K562 (cell line): Measurements from ENCODE around the gene CLCN6. TPM values are rescaled to one million over a fixed set of nuclear protein-coding genes. Genes with fewer than 3 reads are reported as not detected.

Experiments used
- ATAC-seq: fragments of 200-7000 bp; cut with Tn5 transposase; 3 replicates; pipeline ENCODE4 v1.9.1; 2020; ENCODE audit warnings: moderate library complexity
- BruUV-seq: library from RNA; stranded (reverse); fragments of 400-500 nt; replicated peaks from 2 replicates; lab custom pipeline; 2021; lab: Mats Ljungman, UMichigan
- CTCF ChIA-PET: fragments of 300-600 bp; formaldehyde crosslinking; extraction: SDS; loops from one replicate; lab custom pipeline; 2021; ENCODE audit warnings: low intra/inter-chr PET ratio; lab: Yijun Ruan, JAX
- POLR2A ChIA-PET: fragments of 300-600, 350-650 bp; sonication (Branson Sonifier 250); formaldehyde crosslinking; extraction: SDS; loops from one replicate; lab custom pipeline; 2021; ENCODE audit warnings: antibody characterized with exemption, inconsistent platforms; lab: Yijun Ruan, JAX
- DNase-seq, 4 experiments: peaks; one replicate each; pipeline versions ENCODE4 v3.0.0 to v3.0.0-alpha.2; 2011 to 2018; ENCODE audit warnings: low spot score in 3 of 4, mixed read lengths in 3 of 4; ENCODE audit errors: extremely low read depth in 1 of 4
- FAIRE-seq: peaks from 2 replicates; lab custom pipeline; 2011; peaks lifted over from hg19 to GRCh38; lab: Jason Lieb, UNC
- H2AFZ ChIP-seq: 2 replicates; pipeline ENCODE4 v1.6.0; 2011; ENCODE audit warnings: low read depth, low read length, control low read depth, inconsistent platforms
- H3K27ac ChIP-seq: fragments of 200-600 bp; 3 replicates; pipeline ENCODE4 v1.8.0; 2011; ENCODE audit warnings: low read depth, mild to moderate bottlenecking, control low read depth, inconsistent platforms, low read length, moderate library complexity, mixed read lengths; ENCODE audit errors: extremely low read depth
- H3K27me3 ChIP-seq, 2 experiments: fragments of 300-600 bp in 1 of 2; 2 replicates in 1 of 2; 3 replicates in 1 of 2; pipeline versions ENCODE4 v1.6.0 to v1.8.0; 2011; ENCODE audit warnings: inconsistent platforms in 2 of 2, low read length in 2 of 2, mild to moderate bottlenecking in 1 of 2, mixed read lengths in 1 of 2, moderate library complexity in 1 of 2; ENCODE audit not compliant: control insufficient read depth in 2 of 2, insufficient read depth in 2 of 2
- H3K36me3 ChIP-seq: fragments of 300-600 bp; 3 replicates; pipeline ENCODE4 v1.8.0; 2011; ENCODE audit warnings: mild to moderate bottlenecking, low read length, inconsistent platforms; ENCODE audit not compliant: control insufficient read depth, insufficient read depth
- H3K4me1 ChIP-seq, 2 experiments: fragments of 200-600 bp in 1 of 2; replicated peaks in 1 of 2; 2 replicates in 1 of 2; 3 replicates in 1 of 2; pipeline versions ENCODE4 v1.5.1 to v1.8.0; 2011; ENCODE audit warnings: inconsistent platforms in 2 of 2, low read length in 2 of 2, mild to moderate bottlenecking in 1 of 2, mixed read lengths in 1 of 2, moderate library complexity in 1 of 2; ENCODE audit not compliant: control insufficient read depth in 2 of 2, insufficient read depth in 2 of 2
- H3K4me2 ChIP-seq: 2 replicates; pipeline ENCODE4 v1.6.1; 2011; ENCODE audit warnings: low read length, control low read depth, inconsistent platforms, mixed read lengths; ENCODE audit not compliant: insufficient read depth
- H3K4me3 ChIP-seq: fragments of 200-600 bp; sonication (generic), shearing (Covaris generic); 2 replicates; pipeline ENCODE4 v1.5.1; 2016; ENCODE audit warnings: control low read depth, inconsistent platforms
- H3K79me2 ChIP-seq: fragments of 200-600 bp; 3 replicates; pipeline ENCODE4 v1.8.0; 2011; ENCODE audit warnings: low read length, inconsistent platforms; ENCODE audit not compliant: control insufficient read depth, insufficient read depth
- H3K9ac ChIP-seq, 2 experiments: 2 replicates each; pipeline versions ENCODE4 v1.6.0 to v1.6.1; 2011; ENCODE audit warnings: low read depth in 2 of 2, low read length in 2 of 2, control low read depth in 1 of 2, inconsistent platforms in 1 of 2, mild to moderate bottlenecking in 1 of 2, mixed read lengths in 1 of 2; ENCODE audit not compliant: insufficient read depth in 1 of 2
- H3K9me1 ChIP-seq: one replicate; pipeline ENCODE4 v1.6.0; 2011; ENCODE audit warnings: inconsistent platforms, mild to moderate bottlenecking, low read length, moderate library complexity; ENCODE audit not compliant: control insufficient read depth, insufficient read depth
- H3K9me3 ChIP-seq: replicated peaks from 2 replicates; pipeline ENCODE4 v1.5.1; 2011; ENCODE audit warnings: low read depth, low read length, inconsistent platforms; ENCODE audit not compliant: control insufficient read depth, insufficient read depth
- H4K20me1 ChIP-seq: replicated peaks from 2 replicates; pipeline ENCODE4 v1.6.1; 2011; ENCODE audit warnings: low read length, inconsistent platforms, mixed read lengths; ENCODE audit not compliant: control insufficient read depth, insufficient read depth
- BACH1 ChIP-seq: fragments of 200-800 bp; sonication (Bioruptor generic); IDR thresholded peaks from 2 replicates; pipeline ENCODE4 v1.6.1; 2016; ENCODE audit warnings: missing genetic modification characterization, missing compliant biosample characterization
- BCL6 ChIP-seq: fragments of 250-450 bp; sonication (Bioruptor Pico); IDR thresholded peaks from 2 replicates; pipeline ENCODE4 v1.4.0; 2020
- CBX2 ChIP-seq: fragments of 200-600 bp; sonication (generic); IDR thresholded peaks from one replicate; pipeline ENCODE4 v1.6.1; 2012; ENCODE audit warnings: mild to moderate bottlenecking, low read length, inconsistent platforms; ENCODE audit not compliant: insufficient read depth, poor library complexity, severe bottlenecking
- E4F1 ChIP-seq: fragments of 250-450 bp; sonication (Bioruptor Pico); IDR thresholded peaks from 2 replicates; pipeline ENCODE4 v1.5.0; 2021; ENCODE audit warnings: mild to moderate bottlenecking, borderline replicate concordance
- FOXJ3 ChIP-seq: sonication (generic); formaldehyde crosslinking; IDR thresholded peaks from 2 replicates; pipeline ENCODE4 v1.4.0; 2020; ENCODE audit warnings: mild to moderate bottlenecking, missing genetic modification reagents
- GMEB1 ChIP-seq: fragments of 250-450 bp; sonication (Bioruptor Pico); IDR thresholded peaks from 2 replicates; pipeline ENCODE4 v1.4.0; 2020; ENCODE audit warnings: mild to moderate bottlenecking
- GTF2F1 ChIP-seq: IDR thresholded peaks from 2 replicates; pipeline ENCODE4 v1.6.1; 2011; ENCODE audit warnings: low read depth, low read length, improper control_type of control experiment
- HDAC1 ChIP-seq, 2 experiments: fragments of 450-650 bp; IDR thresholded peaks; 2 replicates each; pipeline ENCODE4 v1.6.1; 2016 to 2017; ENCODE audit warnings: inconsistent platforms in 1 of 2, mild to moderate bottlenecking in 1 of 2, moderate library complexity in 1 of 2
- JUNB ChIP-seq: fragments of 450-650 bp; formaldehyde crosslinking; conservative IDR thresholded peaks from 2 replicates; pipeline ENCODE4 v1.4.0; 2020; ENCODE audit warnings: mild to moderate bottlenecking
- KHSRP ChIP-seq: fragments of 450-650 bp; IDR thresholded peaks from 2 replicates; pipeline ENCODE4 v1.6.1; 2017
- NFYB ChIP-seq: IDR thresholded peaks from 2 replicates; pipeline ENCODE4 v1.6.1; 2011; ENCODE audit warnings: mild to moderate bottlenecking, moderate library complexity; ENCODE audit not compliant: insufficient read length; ENCODE audit errors: extremely low read depth
- NR2C1 ChIP-seq, 2 experiments: fragments of 450-650 bp; IDR thresholded peaks; 2 replicates each; pipeline ENCODE4 v1.6.1; 2017; ENCODE audit warnings: mild to moderate bottlenecking in 2 of 2, antibody characterized with exemption in 1 of 2, inconsistent platforms in 1 of 2, missing compliant biosample characterization in 1 of 2, missing genetic modification characterization in 1 of 2
- RBFOX2 ChIP-seq: fragments of 200-400 bp; formaldehyde crosslinking; IDR thresholded peaks from 2 replicates; pipeline ENCODE4 v1.6.1; 2017; ENCODE audit warnings: low read depth, mild to moderate bottlenecking, low read length, moderate library complexity
- STAT5A ChIP-seq: IDR thresholded peaks from 2 replicates; pipeline ENCODE4 v1.6.1; 2012; ENCODE audit warnings: low read length, inconsistent platforms, borderline replicate concordance
- THAP7 ChIP-seq: fragments of 250-450 bp; sonication (Bioruptor Pico); IDR thresholded peaks from 2 replicates; pipeline ENCODE4 v1.5.0; 2021
- TSC22D4 ChIP-seq: fragments of 450-650 bp; IDR thresholded peaks from 2 replicates; pipeline ENCODE4 v1.6.1; 2016; ENCODE audit warnings: missing genetic modification characterization, missing biosample characterization, control low read depth
- WHSC1 ChIP-seq: IDR thresholded peaks from one replicate; pipeline ENCODE4 v1.6.1; 2012; ENCODE audit warnings: low read length, control low read depth, inconsistent platforms
- ZNF354B ChIP-seq: fragments of 250-450 bp; sonication (Bioruptor Pico); IDR thresholded peaks from 2 replicates; pipeline ENCODE4 v1.4.0; 2020
- ZNF79 ChIP-seq: fragments of 250-450 bp; sonication (Bioruptor Pico); IDR thresholded peaks from 2 replicates; pipeline ENCODE4 v1.4.0; 2020; ENCODE audit warnings: low read depth, mild to moderate bottlenecking, moderate library complexity
- WGBS: fragments of 100-300 bp; shearing (Covaris generic); methylation state at CpG from one replicate; pipeline ENCODE4 v1.1.6; 2016; ENCODE audit warnings: low coverage, mixed read lengths; ENCODE audit not compliant: insufficient coverage; ENCODE audit errors: missing lambda C conversion rate; 5-methylcytosine and 5-hydroxymethylcytosine counted together
- in situ Hi-C: fragments of 300-500 bp; cut with MboI; formaldehyde crosslinking; loops from 4 replicates; pipeline ENCODE4 v1.15.0; 2018; ENCODE audit warnings: inconsistent platforms, mixed read lengths
- intact Hi-C: fragments of 100-400 bp; cut with micrococcal nuclease; formaldehyde crosslinking; loops from 2 replicates; pipeline ENCODE4 v1.14.2; 2022
- polyA plus RNA-seq, 8 experiments: library from polyadenylated mRNA; depleted of rRNA in 4 of 8; stranded (reverse) in 5 of 8; unstranded in 3 of 8; fragments of >200 nt; fragmentation: Nextera tagmentation in 2 of 8; fragmentation: Illumina TruSeq in 1 of 8; extraction: Ambion mirVana in 2 of 8; extraction: Trizol in 1 of 8; gene quantifications; 2 replicates each; pipeline versions ENCODE4 v1.2.1 to v1.2.3, GENCODE V29; 2011 to 2014; ENCODE audit warnings: inconsistent platforms in 1 of 8, missing spikeins in 1 of 8
- total RNA-seq, 7 experiments: library from RNA; depleted of rRNA in 6 of 7; stranded (reverse); fragments of >200 nt in 6 of 7; fragmentation: Illumina TruSeq in 2 of 7; extraction: Trizol in 2 of 7; gene quantifications; 2 replicates each; pipeline versions ENCODE4 v1.2.1 to v1.2.3, GENCODE V29; 2011 to 2021; ENCODE audit warnings: low replicate concordance in 1 of 7

Gene CLCN6
- total and polyA plus RNA-seq, 9 of the 15 experiments (the other 6 are each of a cell fraction or from before 2014, with no cell fraction given), result 2.0 to 21.8 (median 13.6) TPM

GRCh38 chr1:11799099-11799498 lies 6.9 kb upstream of the CLCN6 start (continued):
- TF ChIP-seq BACH1 (tag) (peak; percentile 8; the same call in 1 of the 2 replicates), WHSC1 (peak; percentile 44), JUNB (CRISPR knock-in tag) (no peak), E4F1 (CRISPR knock-in tag) (no peak), ZNF354B (no peak), KHSRP (no peak), TSC22D4 (tag) (no peak), FOXJ3 (no peak)

- Histone ChIP-seq H3K27ac (peak overlapping the region; percentile 100), H3K9me3 (no peaks in the 10 kb centered on the region), H4K20me1 (0 out of 2 replicates have a peak, but pooled peaks cover 5% of the 10 kb centered on the region), H3K4me1 (peaks cover 73% of the 10 kb centered on the region in 2 experiments), H2AFZ (no peak overlapping the region), H3K79me2 (peaks cover 81% of the 10 kb centered on the region), H3K4me3 (no peak overlapping the region), H3K9me1 (no peaks in the 10 kb centered on the region), H3K36me3 (peaks cover 55% of the 10 kb centered on the region), H3K4me2 (peak overlapping the region; percentile 92), H3K9ac (peak overlapping the region; percentile 71 to 89; a peak in 3 of 4 replicates), H3K27me3 (no peaks in the 10 kb centered on the region)
- ChIA-PET CTCF (no interaction called here), POLR2A (interaction anchor here (10.5 kb wide), 1 partner anchor 110 kb away, joined by 107 read pairs; no protein-coding TSS in a partner anchor)
- WGBS, result 87% methylated on average over 9 of the region's 9 CpGs
- no peak for FAIRE-seq
- intact Hi-C loops, result loop anchor here (5.0 kb wide), 2 partner anchors 63 to 182 kb away; partner anchors contain the start of genes AGTRAP and MFN2
- no peak for DNase-seq
- no TSS peak for BruUV-seq
- no peak for ATAC-seq
- in situ Hi-C loops, result no loop called here
- TF ChIP-seq ZNF79 (CRISPR knock-in tag) (no peak), GMEB1 (CRISPR knock-in tag) (no peak), NR2C1 (IDR thresholded peaks at IDR 0.05) (no peak), NR2C1 (tag; IDR thresholded peaks at IDR 0.05) (0 out of 2 replicates have a peak, but pooled peaks have one; percentile 13), HDAC1 (IDR thresholded peaks at IDR 0.05) (no peak), THAP7 (CRISPR knock-in tag) (no peak), GTF2F1 (no peak), BCL6 (CRISPR knock-in tag) (no peak), NFYB (no peak), STAT5A (no peak), RBFOX2 (peak; percentile 26; the same call in 1 of the 2 replicates), CBX2 (no peak)
Measured at GRCh38 chr1:11799896-11800295, 6.1 kb upstream of the CLCN6 start.
